GM21576 (cell line): Measurements from ENCODE around the gene FER.
"Not testable (repeated sequence)": the region's sequence is repeated elsewhere in the genome, so short reads cannot be mapped to it uniquely, and the experiment has no call there.

Experiments
- ATAC-seq: cut with Tn5 transposase; IDR thresholded peaks from one replicate; pipeline ENCODE4 v1.9.1; 2021; ENCODE audit warnings: mild to moderate bottlenecking, moderate library complexity; ENCODE audit not compliant: unreplicated experiment

Gene FER

GRCh38 chr5:109167586-109167985 lies 419.9 kb downstream of the FER start:
- no peak for ATAC-seq

GRCh38 chr5:109168151-109168550 lies 420.5 kb downstream of the FER start:
- no peak for ATAC-seq

- no peak for ATAC-seq
Observed at GRCh38 chr5:109170629-109171350, 423.1 kb downstream of the FER start.

GRCh38 chr5:109171437-109172073 lies 423.9 kb downstream of the FER start:
- ATAC-seq = not testable (repeated sequence)

GRCh38 chr5:109173036-109173794 lies 425.5 kb downstream of the FER start:
- ATAC-seq = no peak

- ATAC-seq = no peak
Observed at GRCh38 chr5:109177227-109177626, 429.5 kb downstream of the FER start.

- ATAC-seq = no peak
Observed at GRCh38 chr5:109177782-109178181, 430.1 kb downstream of the FER start.

GRCh38 chr5:109180668-109181067 lies 433.0 kb downstream of the FER start:
- no peak for ATAC-seq

GRCh38 chr5:109186759-109187158 lies 439.1 kb downstream of the FER start:
- ATAC-seq = no peak

- ATAC-seq = peak; percentile 73
Observed at GRCh38 chr5:109191153-109191558, 443.5 kb downstream of the FER start.

- ATAC-seq = no peak
Observed at GRCh38 chr5:109192027-109192426, 444.3 kb downstream of the FER start.

- ATAC-seq = no peak
Observed at GRCh38 chr5:109192555-109193281, 445.0 kb downstream of the FER start.

GRCh38 chr5:109195667-109196066 lies 448.0 kb downstream of the FER start:
- no peak for ATAC-seq

GRCh38 chr5:109196087-109196822 lies 448.6 kb downstream of the FER start:
- no peak for ATAC-seq

- no peak for ATAC-seq
Observed at GRCh38 chr5:109196823-109197160, 449.1 kb downstream of the FER start.

GRCh38 chr5:109199289-109199688 lies 451.6 kb downstream of the FER start:
- no peak for ATAC-seq

GRCh38 chr5:109199799-109200620 lies 452.3 kb downstream of the FER start:
- ATAC-seq = no peak

GRCh38 chr5:109215040-109215439 lies 467.3 kb downstream of the FER start:
- ATAC-seq = no peak

GRCh38 chr5:109218818-109219217 lies 471.1 kb downstream of the FER start:
- no peak for ATAC-seq

GRCh38 chr5:109223531-109223930 lies 475.8 kb downstream of the FER start:
- no peak for ATAC-seq
